HG03045 (cell line): ENCODE data around the gene TM9SF3.

Experiments used
- ATAC-seq: cut with Tn5 transposase; IDR thresholded peaks from one replicate; pipeline ENCODE4 v1.9.1; 2021; ENCODE audit warnings: mild to moderate bottlenecking, moderate library complexity; ENCODE audit not compliant: unreplicated experiment

Gene TM9SF3

GRCh38 chr10:96513305-96513697, 73.5 kb downstream of the TM9SF3 start:
- ATAC-seq: peak; percentile 45

GRCh38 chr10:96512524-96513304, 74.1 kb downstream of the TM9SF3 start:
- no peak for ATAC-seq

GRCh38 chr10:96511044-96511945, 75.5 kb downstream of the TM9SF3 start:
- ATAC-seq: no peak

- ATAC-seq: no peak
Measured at GRCh38 chr10:96509017-96509641, 77.7 kb downstream of the TM9SF3 start.

DNA sequence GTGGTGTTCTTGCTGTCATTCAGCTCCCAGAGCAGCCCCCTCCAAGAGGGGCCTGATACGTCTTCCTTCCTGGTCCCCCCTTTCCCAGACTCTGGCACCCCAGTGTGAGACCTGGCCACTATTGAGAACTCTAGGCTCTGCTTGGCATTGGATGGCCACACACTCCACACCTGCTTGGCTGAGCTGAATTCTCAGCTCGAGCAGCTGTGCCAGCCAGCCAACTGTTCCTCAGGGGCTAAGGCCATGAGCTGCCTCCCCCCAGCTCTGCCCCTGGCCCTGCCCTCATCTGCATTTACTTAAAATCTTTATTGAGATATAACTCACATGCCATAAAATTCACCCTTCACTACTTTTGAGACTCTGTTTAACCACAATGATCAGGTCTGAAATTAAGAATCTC, 79.8 kb downstream of the TM9SF3 start:
- no peak for ATAC-seq

DNA sequence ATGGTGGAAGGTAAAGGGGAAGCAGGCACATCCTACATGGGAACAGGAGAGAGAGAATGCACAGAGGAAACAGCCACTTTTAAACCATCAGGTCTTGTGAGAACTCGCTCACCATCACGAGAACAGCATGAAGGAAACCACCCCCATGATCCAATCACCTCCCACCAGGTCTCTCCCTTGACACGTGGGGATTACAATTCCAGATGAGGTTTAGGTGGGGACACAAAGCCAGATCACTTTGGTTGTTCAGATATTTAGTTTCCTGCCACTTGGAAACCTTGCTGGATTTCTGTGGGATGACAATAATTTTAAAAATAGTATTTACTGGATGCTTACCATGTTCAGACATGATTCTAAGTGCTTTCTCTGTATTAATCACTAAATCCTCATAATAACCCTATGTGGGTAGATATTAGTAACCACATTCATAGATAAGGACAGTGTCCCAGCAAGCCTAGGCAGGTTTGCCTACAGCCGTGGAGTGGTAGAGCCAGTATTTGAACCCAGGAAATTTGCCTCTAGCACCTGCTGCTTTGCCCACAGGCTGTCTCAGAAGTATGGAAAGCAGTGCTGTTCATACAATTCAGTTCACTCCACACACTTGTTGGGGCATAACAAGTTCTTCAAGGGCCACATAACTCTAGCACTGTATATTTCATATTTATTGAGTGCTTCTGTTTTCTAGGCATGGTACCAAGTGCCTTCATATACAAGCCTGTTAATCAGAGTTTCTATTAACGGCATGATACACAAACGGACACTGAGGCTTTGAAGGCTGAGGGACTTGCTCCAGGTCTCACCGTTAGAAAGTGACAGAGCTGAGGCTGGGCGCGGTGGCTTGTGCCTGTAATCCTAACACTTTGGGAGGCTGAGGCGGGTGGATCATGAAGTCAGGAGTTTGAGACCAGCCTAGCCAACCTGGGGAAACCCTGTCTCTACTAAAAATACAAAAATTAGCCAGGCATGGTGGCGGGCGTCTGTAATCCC, 81.4 kb downstream of the TM9SF3 start:
- no peak for ATAC-seq

- no peak for ATAC-seq
Measured at GRCh38 chr10:96502561-96503282, 84.1 kb downstream of the TM9SF3 start.

GRCh38 chr10:96501985-96502384, 84.8 kb downstream of the TM9SF3 start:
- ATAC-seq: no peak

DNA sequence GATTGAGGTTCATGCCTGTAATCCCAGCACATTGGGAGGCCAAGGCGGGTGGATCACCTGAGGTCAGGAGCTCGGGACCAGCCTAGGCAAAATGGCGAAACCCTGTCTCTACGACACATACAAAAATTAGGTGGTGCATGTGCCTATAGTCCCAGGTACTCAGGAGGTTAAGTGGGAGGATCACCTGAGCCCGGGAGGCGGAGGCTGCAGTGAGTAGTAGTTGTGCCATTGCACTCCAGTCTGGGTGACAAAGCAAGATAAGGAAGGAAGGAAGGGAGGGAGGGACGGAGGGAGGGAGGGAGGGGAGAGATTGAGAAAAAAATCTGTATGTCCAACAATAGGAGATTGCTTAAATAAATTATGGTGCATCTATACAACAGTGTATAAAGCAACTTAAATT, 86.3 kb downstream of the TM9SF3 start:
- ATAC-seq: no peak

GRCh38 chr10:96500050-96500449, 86.8 kb downstream of the TM9SF3 start:
- ATAC-seq: no peak

DNA sequence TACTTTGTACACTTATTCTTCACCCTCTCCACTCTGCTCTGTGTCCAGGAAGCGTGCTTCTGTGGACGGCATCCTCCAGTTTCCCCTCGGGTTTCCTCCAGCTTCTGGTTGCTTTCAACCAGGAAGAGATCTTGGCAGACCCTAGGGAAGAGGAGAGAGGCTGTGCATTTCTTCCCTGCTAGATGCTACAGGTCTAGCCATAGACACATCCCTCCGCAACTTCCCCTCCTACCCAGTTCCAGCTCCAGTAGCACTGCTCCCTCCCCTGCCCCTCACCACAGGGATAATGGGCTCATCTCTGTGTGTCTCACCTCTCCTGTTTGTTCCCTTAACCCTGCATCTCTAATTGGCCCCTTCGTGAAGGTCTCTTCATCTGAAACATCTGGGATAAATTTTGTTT, 89.4 kb downstream of the TM9SF3 start:
- ATAC-seq: no peak

DNA sequence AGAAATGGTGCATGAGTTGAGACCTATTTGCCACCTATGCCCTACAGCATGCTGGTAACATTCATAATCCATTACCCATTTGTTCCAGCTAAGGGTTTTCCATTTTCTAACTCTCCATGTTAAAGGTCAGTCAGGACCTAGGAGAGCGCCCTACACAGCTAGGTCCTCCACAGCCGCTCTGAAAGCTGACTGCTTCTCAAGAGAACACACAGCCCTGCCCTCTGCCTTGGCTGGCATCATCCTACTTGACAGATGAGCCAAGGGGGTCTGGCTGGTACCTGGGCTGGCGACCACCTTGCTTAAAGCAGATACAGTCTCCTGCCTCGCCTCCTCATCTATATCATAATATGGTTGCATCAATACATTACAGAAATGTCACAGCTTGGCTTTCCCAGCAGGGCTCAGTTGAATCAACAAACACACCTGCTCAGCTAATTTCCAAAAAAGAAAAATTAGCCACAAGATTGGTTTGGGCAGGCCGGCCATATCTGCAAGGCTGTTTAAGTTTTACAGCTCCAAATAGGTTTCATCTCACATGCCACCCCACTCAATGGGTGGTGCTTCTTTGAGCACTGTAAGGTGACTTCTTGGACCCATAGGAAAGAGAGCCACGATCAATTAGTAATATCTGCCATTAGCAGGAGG, 90.4 kb downstream of the TM9SF3 start:
- no peak for ATAC-seq

GRCh38 chr10:96495544-96495943, 91.3 kb downstream of the TM9SF3 start:
- ATAC-seq: no peak

DNA sequence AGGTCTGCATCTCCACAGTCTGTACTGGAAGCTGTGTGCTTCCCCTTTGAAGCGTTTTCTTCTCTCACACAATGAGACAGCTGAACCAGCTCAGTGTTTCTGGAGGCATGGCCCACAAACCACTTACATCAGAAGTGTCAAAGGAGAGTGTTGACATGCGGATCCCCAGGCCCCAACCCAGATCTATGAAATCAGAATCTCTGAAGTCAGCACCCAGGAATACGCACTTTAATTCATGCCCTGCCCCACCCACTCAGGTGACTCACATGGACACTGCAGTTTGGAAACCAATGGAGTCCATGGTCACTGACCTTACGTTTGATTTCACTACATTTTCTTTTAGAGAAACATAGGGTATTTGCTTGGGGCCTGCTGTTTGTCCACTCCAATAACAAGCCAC, 92.1 kb downstream of the TM9SF3 start:
- no peak for ATAC-seq

DNA sequence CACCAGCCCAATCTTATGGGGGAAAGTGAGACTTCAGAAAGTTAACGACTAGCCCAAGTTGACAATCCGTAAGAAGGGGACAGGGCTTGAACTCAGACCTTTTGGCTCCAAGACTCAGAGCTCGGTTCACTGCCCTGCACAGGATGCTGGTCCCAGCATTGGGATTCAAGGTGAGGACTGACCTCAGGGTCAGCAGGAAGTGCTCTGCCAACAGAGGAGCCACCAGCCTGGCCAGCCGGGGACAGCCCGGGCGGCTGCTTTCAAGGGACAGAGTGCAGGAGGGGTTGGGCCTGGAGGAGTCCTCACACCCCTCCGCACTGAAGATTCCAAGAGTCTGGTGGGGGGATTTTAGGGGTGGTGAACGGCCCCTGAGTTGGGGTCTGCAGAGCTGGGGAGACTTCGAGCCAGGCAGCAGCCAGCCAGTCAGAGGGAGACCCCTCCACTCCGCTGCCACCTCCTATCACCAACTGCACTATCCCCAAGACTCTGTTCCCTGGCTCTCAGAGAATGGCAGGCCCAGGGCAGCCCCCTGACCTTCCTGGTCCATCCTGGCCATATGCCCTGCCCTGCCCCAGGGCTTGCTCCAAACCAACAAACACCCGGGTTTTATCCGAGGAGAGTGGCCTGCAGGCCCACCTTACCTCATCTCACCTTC, 92.8 kb downstream of the TM9SF3 start:
- ATAC-seq: no peak

DNA sequence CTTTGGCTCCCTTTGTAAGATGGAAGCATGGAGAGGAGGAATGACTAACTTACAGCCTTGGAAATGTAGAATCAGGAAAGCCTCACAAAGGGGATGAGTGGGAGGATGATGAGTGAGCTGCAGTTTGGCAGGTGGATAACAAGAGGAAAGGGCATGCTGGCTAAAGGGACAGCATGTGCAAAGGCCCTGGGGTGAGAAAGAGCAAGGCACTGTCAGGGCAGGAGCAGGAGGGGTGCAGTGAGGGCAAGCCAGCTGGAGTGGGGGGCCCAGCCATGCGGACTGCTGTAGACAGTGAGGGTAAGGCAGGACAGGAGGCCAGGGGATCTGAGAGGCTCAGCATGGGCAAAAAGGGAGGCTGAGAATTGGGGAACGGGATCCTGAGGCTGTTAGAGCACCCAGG, 93.6 kb downstream of the TM9SF3 start:
- ATAC-seq: no peak

DNA sequence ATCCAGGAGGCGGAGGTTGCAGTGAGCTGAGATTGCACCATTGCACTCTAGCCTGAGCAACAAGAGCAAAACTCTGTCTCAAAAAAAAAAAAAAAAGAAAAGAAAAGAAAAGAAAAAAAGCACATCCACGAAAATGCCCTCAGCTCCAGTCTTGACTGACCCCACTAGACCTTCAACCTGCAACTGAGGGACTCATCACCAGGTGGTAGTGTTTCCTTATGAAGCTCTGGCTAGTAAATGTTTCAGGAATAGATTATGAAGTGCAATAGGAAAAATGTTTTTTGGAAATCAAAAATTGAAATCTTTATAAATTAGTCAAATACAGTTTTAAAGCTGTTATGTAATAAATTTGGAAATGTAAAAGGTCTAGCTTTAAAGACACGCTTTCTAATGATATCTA, 95.5 kb downstream of the TM9SF3 start:
- ATAC-seq: no peak

- ATAC-seq: no peak
Measured at GRCh38 chr10:96488161-96488935, 98.5 kb downstream of the TM9SF3 start.
